ENCODE results near the gene OTOG.

OTOG gene

DNA sequence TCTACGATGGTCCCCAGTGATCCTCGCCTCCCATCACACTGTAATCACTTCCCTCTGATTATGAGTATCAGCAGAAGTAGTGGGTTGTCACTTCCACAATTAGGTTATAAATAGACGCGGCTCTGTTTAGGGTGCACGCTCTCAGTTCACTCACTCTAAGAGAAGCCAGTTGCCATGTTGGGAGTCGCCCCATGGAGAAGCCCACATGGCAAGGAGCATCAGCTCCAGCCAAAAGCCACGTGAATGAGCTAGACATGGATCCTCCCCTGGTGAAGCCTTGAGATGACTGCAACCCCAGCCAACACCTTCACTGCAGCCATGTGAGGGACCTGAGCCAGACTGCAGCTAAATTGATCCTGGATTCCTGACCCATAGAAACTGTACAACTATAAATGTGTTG lies 145.9 kb downstream of the OTOG start:
- no peak for DNase-seq (ENCODE audit: low read depth in 4 of 4, low spot score in 1 of 4)

DNA sequence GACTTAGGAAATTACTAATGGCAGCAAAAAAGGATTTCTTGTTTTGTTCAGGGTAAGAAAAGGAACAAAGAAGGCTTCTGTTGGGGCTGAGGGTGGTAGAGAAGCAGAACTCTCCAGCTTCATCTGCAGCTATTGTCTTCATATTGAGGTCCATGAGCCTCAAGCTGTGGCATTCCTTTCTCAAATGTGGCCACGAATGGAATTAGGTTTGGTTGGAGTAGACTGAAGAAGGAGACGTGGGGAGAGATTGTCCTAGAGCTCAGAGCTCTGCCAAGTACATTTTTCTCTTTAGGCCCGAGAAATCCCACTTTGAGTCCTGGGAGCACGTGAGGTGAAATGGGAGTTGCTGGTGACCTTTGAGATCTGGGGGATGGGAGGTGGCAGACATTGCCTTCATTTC lies 146.5 kb downstream of the OTOG start:
- no peak for DNase-seq (ENCODE audit: low read depth in 4 of 4, low spot score in 1 of 4)

DNA sequence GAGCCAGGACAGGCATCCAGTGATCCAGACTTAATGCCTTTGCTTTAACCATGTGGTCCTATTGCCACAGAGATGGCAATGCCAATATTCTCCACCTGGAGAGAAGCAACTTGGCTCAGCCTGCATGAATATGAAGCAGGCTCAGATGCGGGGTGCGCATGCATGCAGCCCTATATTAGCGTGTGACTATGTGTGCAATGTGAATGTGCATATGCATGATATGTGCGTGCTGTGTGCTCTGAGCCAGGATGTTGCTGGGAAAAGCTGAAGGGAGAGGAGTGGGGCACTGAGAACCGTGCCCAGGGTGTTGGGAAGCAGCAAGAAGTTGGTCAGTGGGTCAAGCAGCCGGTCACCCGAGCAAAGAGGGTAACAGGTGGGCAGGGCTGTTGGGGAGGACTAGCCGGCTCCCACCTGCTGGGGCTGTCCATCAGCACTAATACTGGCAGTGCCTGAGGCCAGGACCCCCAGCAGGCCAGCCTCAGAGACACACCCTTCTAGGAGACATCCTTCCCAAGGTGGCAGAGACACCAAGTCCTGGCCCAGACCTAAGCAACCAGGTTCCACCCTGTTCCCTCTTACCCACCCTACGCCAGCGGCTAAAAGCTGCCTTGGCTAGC lies 147.5 kb downstream of the OTOG start:
- DNase-seq (ENCODE audit: low read depth in 4 of 4, low spot score in 1 of 4), result no peak

DNA sequence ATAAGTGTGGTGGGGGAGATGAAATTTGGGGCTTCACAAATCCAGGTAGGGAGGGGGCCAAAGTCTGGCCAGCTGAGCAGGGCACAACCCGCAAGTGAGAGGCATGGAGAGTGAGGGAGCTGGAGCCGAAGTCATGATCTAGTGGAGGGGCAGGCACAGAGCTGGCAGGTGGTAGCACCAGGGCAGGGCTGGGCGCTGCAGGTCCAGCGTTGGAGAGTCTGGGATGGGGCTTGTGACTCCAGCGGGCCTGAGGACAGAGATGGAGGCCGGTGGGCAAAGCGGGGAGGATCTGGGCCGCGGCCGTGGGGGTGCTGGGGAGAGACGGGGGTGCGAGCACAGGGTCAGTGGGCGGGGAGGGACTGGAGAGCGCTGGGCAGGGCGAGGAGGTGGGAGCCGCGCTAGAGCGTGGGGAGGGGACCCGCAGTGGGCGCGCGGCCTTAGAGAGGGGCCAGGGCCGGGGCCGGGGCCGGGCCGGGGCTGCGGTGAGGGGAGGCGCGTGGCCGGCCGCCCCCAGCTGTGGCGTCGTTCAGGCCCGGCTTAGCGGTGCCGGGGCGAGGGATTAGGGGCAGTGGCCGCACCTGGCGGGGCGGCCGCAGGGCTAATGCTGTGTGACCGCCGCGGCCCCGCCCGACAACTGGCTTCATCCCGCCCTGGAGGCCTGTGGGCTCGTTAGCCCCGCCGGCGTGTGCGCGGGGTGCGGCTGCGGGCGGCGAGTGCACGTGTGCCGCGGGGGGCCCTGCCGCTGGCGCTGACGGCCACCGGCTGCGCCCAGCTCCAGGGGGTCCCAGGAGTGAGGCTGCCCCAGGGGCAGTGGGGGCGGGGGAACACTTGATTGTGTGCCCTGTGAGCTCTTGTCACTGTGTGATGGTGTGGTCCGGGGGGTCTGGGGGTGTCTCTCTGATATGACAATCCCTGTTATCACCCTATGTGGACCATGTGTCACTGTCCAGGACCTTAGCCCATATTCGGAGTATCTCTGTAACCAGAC lies 148.7 kb downstream of the OTOG start:
- DNase-seq (ENCODE audit: low read depth in 4 of 4, low spot score in 1 of 4), result no peak

DNA sequence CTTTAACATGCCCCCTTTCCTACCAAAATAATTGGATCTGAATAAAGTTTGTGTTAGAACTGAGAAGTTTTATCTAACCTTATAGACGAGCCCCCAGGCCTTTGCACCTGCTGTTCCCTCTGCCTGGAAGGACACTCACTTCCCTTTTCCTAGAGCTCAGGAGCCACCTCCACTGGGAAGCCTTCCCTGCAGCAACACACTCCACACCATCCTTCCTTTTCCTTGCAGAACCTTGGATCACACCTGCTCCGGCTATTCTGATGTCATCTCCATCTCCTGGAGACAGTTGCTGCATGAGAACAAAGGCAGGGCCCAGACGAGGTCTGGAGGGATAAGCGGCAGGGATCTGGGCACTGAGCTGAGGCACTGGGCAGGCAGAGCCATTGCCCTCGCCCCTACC lies 149.7 kb downstream of the OTOG start:
- DNase-seq (ENCODE audit: low read depth in 4 of 4, low spot score in 1 of 4), result no peak

Measured in stimulated activated CD4-positive, alpha-beta T cell treated with anti-CD3 and anti-CD28 coated beads, Interleukin-1b, Interleukin-23, amount 100 ng/mL, for 24 hours (primary cell).